ENCODE results near the gene MED8.
"Not testable (repeated sequence)": the region's sequence is repeated elsewhere in the genome, so short reads cannot be mapped to it uniquely, and the experiment has no call there.

Gene MED8

DNA sequence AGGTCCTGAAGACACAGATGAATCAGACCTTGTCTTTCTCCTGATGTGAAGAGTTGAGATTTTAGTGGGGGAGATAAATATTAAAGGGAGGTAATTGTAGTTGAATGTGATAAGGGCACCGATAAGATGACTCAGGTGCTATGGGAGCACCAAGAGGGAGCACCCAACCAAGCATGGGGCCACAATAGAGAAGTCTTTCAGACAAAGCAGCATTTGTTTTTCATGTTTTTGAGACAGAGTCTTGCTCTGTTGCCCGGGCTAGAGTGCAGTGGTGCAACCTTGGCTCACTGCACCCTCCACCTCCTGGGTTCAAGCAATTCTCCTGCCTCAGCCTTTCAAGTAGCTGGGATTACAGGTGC is 16.3 kb upstream of the MED8 start:
- no peak for ATAC-seq
- H3K4me1 Mint-ChIP-seq: peaks cover 13% of the 10 kb centered on the region
- no peaks in the 10 kb centered on the region for H3K9me3 Mint-ChIP-seq
- no peaks in the 10 kb centered on the region for H3K27me3 Mint-ChIP-seq
- H3K4me3 Mint-ChIP-seq: no peak overlapping the region
- no peak overlapping the region for H3K27ac Mint-ChIP-seq
- peaks cover 64% of the 10 kb centered on the region for H3K36me3 Mint-ChIP-seq

DNA sequence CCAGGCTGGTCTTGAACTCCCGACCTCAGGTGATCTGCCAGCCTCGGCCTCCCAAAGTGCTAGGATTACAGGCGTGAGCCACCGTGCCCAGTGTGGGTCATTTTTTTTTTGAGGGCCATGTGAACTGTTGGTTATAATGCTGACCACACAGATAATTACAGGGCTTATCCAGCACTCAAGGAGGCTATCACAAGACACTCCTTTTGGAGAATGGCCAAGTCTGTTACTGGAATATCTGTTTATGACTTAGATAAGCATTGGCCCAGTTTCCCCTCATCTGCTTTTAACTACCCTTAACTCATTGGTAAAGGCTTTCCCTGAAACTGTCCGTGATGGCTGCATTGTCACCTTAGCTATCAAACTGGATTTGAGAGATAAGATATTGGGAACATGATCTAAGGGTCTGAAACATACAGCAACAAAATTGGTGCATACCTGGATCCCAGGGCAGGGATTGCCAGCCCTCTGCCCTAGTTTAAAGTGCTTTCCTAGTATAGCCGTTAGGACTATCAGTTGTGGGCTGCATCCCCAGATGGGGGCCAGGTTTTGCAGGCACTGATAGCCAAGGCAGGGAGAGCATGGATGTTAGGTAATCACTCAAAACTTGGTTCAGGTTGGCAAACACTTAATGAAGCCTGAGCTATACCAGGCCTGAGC is 15.7 kb upstream of the MED8 start:
- H3K27me3 Mint-ChIP-seq: no peaks in the 10 kb centered on the region
- no peaks in the 10 kb centered on the region for H3K9me3 Mint-ChIP-seq
- no peak overlapping the region for H3K4me3 Mint-ChIP-seq
- ATAC-seq: no peak
- H3K36me3 Mint-ChIP-seq: peaks cover 66% of the 10 kb centered on the region
- H3K4me1 Mint-ChIP-seq: peaks cover 14% of the 10 kb centered on the region
- H3K27ac Mint-ChIP-seq: no peak overlapping the region

DNA sequence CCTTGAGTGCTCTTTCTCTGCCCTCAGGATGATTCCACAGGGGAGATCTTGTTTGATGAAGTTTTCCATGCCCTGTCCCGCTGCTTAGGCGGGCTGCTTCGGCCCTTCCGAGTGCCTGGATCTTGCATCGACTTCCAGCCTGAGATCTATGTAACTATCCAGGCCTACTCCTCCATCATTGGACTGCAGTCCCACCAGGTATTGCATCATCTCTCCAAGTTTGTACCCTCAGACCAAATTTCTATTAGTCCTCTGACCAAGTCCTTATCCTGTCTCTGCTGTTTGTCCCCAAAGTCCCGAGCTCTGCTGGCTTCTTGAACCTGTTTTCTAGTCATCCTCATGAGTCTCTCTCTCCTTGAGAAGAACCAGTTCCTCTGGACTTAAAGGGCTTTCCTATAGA is 14.8 kb upstream of the MED8 start:
- no peak overlapping the region for H3K4me3 Mint-ChIP-seq
- no peak overlapping the region for H3K27ac Mint-ChIP-seq
- peaks cover 63% of the 10 kb centered on the region for H3K36me3 Mint-ChIP-seq
- no peaks in the 10 kb centered on the region for H3K27me3 Mint-ChIP-seq
- no peak for ATAC-seq
- H3K4me1 Mint-ChIP-seq: peaks cover 17% of the 10 kb centered on the region
- H3K9me3 Mint-ChIP-seq: no peaks in the 10 kb centered on the region

DNA sequence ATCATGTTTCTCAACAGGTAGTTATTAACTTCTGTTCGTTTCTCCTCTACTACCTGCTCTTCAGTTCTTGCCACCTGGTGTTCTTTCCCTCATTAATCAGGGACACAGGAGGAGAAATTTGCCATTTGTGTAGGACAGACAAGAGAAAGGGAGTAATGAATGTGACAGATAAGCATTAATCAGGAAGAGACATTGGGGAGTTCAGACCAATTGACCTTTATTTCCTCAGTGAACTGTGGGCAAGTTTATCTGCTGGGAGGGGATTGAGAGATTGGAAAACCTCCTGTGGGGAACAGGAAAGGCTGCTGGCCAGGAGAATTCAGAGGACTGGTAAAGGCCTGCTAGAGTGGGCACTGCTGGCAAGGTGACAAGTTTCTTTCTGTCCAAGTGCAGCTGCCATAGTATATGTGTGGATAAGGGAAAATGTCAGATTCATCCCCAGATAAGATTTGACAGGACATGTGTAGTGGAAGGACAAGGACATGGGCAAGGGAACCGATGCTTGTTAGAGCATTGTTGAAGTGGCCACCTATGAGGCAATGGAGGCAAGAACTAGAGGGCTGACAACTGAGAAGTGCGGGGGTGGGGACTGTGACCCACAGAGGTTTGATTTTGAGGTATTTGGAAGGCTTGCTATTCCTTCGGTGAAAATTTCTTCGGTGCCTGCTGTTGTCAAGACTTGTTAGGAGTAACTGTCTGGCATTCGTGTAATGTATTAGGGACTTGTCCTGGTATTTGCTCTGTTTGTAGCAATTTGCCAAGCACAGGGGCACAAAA is 12.7 kb upstream of the MED8 start:
- peaks cover 17% of the 10 kb centered on the region for H3K4me1 Mint-ChIP-seq

DNA sequence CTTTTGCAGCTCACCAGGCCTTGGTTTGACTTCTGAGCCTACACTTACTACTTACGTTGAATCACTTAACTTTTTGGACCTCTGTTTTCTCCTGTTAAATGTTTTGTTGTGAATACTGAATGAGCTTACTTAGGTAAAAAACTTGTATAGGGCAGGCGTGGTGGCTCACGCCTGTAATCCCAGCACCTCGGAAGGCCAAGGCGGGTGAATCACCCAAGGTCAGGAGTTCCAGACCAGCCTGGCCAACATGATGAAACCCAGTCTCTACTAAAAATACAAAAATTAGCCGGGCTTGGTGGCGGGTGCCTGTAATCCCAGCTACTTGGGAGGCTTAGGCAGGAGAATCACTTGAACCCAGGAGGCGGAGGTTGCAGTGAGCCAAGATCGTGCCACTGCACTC is 10.8 kb upstream of the MED8 start:
- not testable (repeated sequence) for H3K27me3 Mint-ChIP-seq, H3K4me3 Mint-ChIP-seq, ATAC-seq, H3K27ac Mint-ChIP-seq, H3K9me3 Mint-ChIP-seq
- peaks cover 53% of the 10 kb centered on the region for H3K36me3 Mint-ChIP-seq
- peaks cover 21% of the 10 kb centered on the region for H3K4me1 Mint-ChIP-seq

More for the DNA sequence above, 12.7 kb upstream of the MED8 start:
- H3K4me3 Mint-ChIP-seq: no peak overlapping the region
- no peaks in the 10 kb centered on the region for H3K9me3 Mint-ChIP-seq
- H3K36me3 Mint-ChIP-seq: peaks cover 54% of the 10 kb centered on the region
- no peak for ATAC-seq
- no peak overlapping the region for H3K27ac Mint-ChIP-seq
- H3K27me3 Mint-ChIP-seq: no peaks in the 10 kb centered on the region

DNA sequence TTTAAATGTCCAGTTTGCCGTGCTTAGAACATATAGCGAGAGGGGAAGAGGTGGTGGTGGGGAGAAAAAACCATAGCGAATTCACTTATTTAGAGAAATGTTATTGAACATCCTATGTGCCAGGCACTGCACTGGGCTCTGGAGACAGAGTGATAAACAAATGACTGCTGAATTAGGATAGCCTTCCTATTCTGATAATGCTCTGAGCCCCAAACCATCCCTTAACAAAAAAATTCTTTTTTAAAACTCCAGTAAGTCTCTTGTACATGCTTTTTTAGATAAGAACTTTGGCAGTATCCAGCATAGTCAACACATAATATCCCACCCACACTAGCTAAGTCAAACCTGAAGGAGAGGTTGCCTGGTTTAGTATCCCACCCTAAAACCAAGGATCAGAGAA is 8.6 kb upstream of the MED8 start:
- H3K27me3 Mint-ChIP-seq: no peaks in the 10 kb centered on the region
- ATAC-seq: no peak
- H3K4me3 Mint-ChIP-seq: no peak overlapping the region
- H3K4me1 Mint-ChIP-seq: peaks cover 29% of the 10 kb centered on the region
- H3K36me3 Mint-ChIP-seq: peaks cover 44% of the 10 kb centered on the region
- H3K27ac Mint-ChIP-seq: no peak overlapping the region
- no peaks in the 10 kb centered on the region for H3K9me3 Mint-ChIP-seq

DNA sequence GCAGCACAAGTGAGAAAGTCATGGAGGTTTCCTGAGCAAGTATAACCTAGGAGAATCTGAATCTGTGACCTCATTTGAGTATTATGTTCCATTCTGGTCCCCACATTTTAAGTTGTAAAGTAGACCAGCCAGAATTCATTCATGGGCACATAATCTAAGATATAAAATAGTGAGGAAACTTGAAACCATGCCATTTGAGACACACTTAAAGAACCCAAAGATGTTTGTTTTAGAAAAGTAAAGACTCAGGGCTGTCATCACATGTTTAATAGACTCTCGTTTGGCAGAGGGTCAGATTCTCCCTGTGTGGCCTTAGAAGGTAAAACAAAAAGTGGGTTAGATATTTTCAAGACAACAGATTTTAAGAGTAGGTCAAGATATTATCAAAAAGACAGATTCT is 6.5 kb upstream of the MED8 start:
- H3K27me3 Mint-ChIP-seq: no peaks in the 10 kb centered on the region
- peaks cover 25% of the 10 kb centered on the region for H3K4me1 Mint-ChIP-seq
- no peak for ATAC-seq
- peaks cover 27% of the 10 kb centered on the region for H3K36me3 Mint-ChIP-seq
- H3K27ac Mint-ChIP-seq: no peak overlapping the region
- H3K4me3 Mint-ChIP-seq: no peak overlapping the region
- no peaks in the 10 kb centered on the region for H3K9me3 Mint-ChIP-seq

DNA sequence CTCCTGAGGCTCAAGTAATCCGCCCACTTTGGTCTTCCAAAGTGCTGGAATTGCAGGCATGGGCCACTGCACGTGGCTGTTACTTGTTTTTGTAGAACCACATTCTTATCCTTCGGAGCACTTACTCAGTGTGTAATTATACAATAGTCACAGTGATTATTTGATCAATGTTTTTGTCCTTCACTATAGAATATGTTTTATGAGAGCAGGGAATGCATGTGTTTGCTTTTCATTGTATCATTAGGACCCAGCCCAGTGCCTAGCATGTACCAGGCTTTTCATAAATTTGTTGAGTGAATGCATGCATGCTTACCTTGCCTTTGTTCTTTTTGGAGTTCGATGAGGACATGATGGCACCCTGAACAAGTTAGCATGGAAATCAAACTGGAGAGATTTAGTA is 5.9 kb upstream of the MED8 start:
- Mint-ChIP-seq H3K9me3 (no peaks in the 10 kb centered on the region), H3K4me3 (no peak overlapping the region), H3K36me3 (peaks cover 27% of the 10 kb centered on the region), H3K4me1 (peaks cover 25% of the 10 kb centered on the region), H3K27me3 (no peaks in the 10 kb centered on the region), H3K27ac (no peak overlapping the region)
- no peak for ATAC-seq

DNA sequence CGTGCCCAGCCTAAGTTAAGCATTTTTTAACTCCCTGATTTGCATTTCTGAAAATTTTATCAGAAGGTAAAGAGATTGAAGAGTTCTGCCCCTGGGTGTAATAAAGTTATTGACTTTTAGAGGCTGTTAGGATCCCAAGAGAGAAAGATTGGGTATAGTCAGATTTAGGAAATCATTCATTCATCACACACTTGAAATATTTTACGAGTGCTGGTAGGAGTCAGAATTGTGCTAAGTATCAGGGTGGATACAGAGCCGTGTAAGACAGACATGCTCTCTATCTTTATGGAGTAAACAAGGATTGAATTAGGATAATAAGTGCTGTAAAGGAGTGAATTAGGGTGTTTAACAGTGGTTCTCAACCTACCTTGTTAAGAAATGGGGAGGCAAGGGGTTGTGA is 3.1 kb upstream of the MED8 start:
- H3K4me3 Mint-ChIP-seq: no peak overlapping the region
- ATAC-seq: no peak
- H3K9me3 Mint-ChIP-seq: no peaks in the 10 kb centered on the region

DNA sequence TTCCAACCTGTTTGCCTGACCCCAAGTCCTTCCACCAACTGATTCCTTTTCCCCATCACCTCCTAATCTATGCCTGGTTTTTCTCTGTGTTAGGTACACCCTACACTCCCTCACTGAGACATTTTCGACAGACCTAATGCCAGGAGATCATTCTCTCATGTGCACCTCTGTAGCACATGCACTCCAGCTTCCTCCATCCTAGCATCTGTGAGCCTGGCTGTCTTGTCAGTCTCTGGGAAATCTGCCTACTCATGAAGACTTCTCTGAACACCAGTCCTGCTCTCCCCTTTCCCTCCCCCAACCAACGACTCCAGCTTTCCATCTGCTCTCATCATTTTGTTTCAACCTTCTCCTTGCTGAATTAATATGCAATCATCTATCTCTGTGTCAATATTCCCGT is 987 bp downstream of the MED8 start:
- ATAC-seq: no peak
- Mint-ChIP-seq H3K4me3 (peak overlapping the region; percentile 94), H3K9me3 (no peaks in the 10 kb centered on the region), H3K36me3 (peaks cover 20% of the 10 kb centered on the region), H3K4me1 (peaks cover 37% of the 10 kb centered on the region), H3K27me3 (no peaks in the 10 kb centered on the region), H3K27ac (peak overlapping the region; percentile 92)

More for the DNA sequence above, 3.1 kb upstream of the MED8 start:
- Mint-ChIP-seq H3K4me1 (peaks cover 39% of the 10 kb centered on the region), H3K27me3 (no peaks in the 10 kb centered on the region), H3K27ac (no peak overlapping the region), H3K36me3 (peaks cover 27% of the 10 kb centered on the region)

DNA sequence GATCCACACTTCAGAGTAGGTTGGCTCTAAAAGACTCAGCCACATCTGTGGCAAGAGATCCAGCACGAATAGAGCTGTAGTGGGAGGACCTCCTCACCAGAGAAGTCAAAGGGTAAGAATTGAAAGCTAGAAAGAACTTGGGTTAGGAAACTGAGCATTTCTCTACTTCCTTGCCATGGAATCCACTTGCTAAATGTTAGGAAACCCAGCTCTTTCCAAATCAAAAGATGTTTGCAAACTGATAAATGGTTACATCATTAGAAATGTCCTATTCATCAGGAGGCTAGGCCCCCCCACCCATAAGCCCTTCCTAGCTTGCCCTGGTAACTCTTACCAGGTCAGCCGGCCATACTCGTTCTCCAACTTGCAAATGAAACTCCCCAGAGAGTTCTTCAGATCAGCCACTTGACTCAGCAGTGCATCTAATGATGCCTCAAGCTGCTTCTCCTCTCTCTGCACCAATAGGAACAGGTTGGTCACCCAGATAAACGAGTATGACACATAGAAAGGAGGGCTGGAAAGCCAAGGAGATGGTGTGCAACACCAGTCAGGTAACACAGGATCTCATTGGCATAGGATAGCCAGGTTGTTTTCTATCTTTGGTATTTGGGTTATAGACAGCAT is 1.5 kb downstream of the MED8 start:
- peak overlapping the region; percentile 94 for H3K4me3 Mint-ChIP-seq
- ATAC-seq: no peak
- peaks cover 24% of the 10 kb centered on the region for H3K36me3 Mint-ChIP-seq
- H3K27me3 Mint-ChIP-seq: no peaks in the 10 kb centered on the region
- H3K27ac Mint-ChIP-seq: peak overlapping the region; percentile 92
- H3K4me1 Mint-ChIP-seq: peaks cover 31% of the 10 kb centered on the region
- no peaks in the 10 kb centered on the region for H3K9me3 Mint-ChIP-seq

DNA sequence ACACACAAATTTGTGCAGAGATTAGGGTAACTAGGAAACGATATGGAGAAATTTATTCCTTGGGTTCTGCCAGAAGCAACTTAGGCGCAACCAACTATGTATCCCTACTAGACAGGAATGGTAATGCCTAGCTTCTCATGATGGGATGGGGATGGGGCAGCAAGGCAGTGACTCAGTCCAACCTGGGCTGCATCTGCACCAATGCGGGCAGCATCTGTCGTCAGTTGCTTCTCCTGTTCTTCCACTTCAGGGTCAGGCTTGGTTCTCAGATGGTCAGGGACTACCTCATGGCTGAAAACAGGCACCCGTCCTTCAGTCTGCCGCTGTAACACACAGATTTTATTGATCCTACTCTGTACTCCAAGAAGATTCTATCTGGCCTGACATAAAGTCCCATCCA is 2.9 kb downstream of the MED8 start:
- H3K4me1 Mint-ChIP-seq: peaks cover 26% of the 10 kb centered on the region
- no peaks in the 10 kb centered on the region for H3K9me3 Mint-ChIP-seq
- ATAC-seq: no peak
- H3K4me3 Mint-ChIP-seq: no peak overlapping the region
- H3K27me3 Mint-ChIP-seq: no peaks in the 10 kb centered on the region
- H3K36me3 Mint-ChIP-seq: peaks cover 35% of the 10 kb centered on the region
- no peak overlapping the region for H3K27ac Mint-ChIP-seq

DNA sequence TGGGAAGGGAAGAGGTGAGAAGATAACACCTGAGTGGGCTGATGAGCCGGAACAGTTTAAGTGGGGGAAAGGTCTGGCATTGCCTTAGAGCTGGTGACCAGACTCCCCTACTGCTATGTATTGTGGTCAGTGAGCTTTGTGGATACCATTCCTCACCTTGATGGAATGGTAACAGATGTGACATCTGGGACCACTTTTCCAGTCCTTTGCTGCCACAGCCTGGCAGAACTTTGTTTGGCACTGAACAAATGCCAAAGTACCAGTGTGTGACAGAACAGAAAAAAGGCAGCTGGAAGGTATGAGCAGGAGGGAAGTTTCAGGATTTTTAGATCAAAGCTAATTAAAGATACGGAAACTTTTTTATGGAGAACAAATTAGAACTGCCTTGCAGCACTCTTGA is 6.2 kb downstream of the MED8 start:
- no peak for ATAC-seq
- no peak overlapping the region for H3K4me3 Mint-ChIP-seq
- H3K4me1 Mint-ChIP-seq: peaks cover 22% of the 10 kb centered on the region
- no peak overlapping the region for H3K27ac Mint-ChIP-seq
- H3K27me3 Mint-ChIP-seq: no peaks in the 10 kb centered on the region
- no peaks in the 10 kb centered on the region for H3K9me3 Mint-ChIP-seq
- peaks cover 53% of the 10 kb centered on the region for H3K36me3 Mint-ChIP-seq

DNA sequence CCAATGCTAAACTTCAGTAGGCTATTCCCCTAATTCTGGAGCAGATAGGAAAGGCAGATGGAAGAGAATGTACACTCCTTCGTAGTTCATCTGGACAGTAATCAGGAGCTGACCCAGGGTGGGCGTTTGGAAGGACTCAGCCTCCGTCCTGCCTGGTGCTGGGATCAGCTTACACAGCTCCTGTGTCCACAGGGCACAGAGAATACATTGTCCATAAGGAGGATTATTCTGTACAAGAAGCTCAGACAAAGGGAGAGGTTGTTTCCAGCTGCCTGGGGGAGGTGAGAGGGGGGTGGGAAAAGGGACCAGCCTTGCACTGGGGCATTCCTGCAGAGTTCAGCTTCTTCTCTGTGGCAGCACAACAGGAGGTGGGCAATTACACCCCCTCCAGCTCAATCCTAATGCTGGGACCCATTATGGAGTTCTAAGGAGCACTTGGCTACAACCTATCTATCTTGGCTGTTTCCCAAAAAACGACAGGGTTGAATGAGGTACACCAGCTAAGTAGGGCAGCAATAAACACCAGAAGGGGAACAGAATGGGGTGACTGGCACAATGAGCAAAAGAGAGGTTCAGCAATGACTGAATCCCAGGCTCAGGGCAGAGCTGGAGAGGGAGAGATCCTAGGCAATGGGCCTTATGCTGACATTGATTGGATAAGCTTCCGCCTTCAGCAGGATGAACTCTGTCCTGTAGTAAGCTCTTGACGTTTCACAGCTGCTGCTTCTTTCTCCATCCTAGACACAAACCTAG is 7.4 kb downstream of the MED8 start:
- Mint-ChIP-seq H3K36me3 (peaks cover 53% of the 10 kb centered on the region), H3K9me3 (no peaks in the 10 kb centered on the region), H3K27me3 (no peaks in the 10 kb centered on the region), H3K4me3 (no peak overlapping the region), H3K4me1 (peaks cover 18% of the 10 kb centered on the region), H3K27ac (no peak overlapping the region)
- ATAC-seq: no peak

DNA sequence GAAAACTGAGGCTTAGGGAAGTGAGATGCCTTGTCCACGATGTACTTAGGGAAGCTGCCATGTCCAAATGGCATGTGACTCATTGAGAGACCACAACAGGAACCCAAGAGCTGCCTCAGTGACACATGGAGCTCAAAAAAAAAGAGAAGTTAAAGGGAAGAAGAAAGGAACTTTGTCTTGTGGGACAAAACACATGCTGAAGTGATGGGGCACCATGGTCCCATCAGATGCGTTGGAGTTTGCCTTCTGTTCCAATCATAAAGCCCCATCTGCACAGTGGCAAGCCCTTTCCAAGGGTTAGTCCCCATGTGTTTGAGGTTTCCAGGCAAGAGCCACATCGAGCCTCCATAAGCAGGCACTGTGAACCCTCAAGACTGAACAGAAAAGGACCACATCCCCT is 8.0 kb downstream of the MED8 start:
- no peak for ATAC-seq
- peaks cover 17% of the 10 kb centered on the region for H3K4me1 Mint-ChIP-seq
- no peak overlapping the region for H3K27ac Mint-ChIP-seq
- H3K9me3 Mint-ChIP-seq: no peaks in the 10 kb centered on the region
- H3K27me3 Mint-ChIP-seq: no peaks in the 10 kb centered on the region
- H3K4me3 Mint-ChIP-seq: no peak overlapping the region
- H3K36me3 Mint-ChIP-seq: peaks cover 51% of the 10 kb centered on the region
